COLO829 (cell line): ENCODE results near the gene TBCE.

Experiments
- DNase-seq: peaks from one replicate; pipeline ENCODE4 v3.0.0; 2012; ENCODE audit warnings: low spot score

The TBCE gene, protein sequence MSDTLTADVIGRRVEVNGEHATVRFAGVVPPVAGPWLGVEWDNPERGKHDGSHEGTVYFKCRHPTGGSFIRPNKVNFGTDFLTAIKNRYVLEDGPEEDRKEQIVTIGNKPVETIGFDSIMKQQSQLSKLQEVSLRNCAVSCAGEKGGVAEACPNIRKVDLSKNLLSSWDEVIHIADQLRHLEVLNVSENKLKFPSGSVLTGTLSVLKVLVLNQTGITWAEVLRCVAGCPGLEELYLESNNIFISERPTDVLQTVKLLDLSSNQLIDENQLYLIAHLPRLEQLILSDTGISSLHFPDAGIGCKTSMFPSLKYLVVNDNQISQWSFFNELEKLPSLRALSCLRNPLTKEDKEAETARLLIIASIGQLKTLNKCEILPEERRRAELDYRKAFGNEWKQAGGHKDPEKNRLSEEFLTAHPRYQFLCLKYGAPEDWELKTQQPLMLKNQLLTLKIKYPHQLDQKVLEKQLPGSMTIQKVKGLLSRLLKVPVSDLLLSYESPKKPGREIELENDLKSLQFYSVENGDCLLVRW

DNA sequence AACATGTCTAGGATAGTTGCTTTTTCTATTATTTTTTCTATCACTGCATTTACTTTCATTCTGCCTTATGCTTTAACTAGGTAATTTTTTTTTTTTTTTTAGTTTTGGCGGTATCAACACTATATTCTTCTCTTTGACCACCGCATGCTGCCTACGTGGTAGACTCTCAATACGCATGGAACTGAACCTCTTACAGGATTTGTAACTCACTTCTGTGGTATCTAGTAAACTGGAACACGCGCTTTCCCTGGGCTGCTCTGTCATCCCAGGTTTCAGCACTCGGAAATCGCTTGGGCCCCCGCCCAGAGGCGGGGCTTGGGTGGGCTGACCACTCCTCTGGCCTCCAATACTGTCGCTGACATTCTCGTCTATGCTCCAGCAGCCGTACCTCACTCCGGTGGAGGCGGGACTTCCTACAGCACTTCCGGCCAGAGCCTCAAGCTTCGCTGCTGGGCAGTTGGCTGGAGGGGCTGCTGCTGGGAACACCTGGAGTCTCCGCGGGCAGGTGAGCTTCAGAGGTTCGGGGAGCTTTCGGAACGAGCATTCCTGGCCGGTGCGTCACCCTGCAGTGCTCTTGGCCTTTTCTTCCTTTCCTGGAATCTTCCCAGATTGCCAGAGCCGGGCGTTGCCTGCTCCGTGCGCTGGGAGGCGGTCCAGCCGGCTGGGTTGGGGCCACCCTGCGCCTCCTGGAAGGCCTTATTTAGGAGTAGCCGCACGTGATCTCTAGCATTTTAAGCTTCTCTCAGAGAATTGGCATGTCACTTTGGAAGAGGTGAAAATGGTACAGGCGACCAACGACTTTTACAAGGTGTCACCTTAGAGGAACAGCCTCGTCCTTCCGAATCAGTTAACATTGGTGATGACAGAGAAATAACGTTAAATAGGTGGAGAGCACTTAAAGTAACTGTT, at the start of gene TBCE:
Gene TBCE, plus strand, starts transcription at position 428 of the 909 bp plus-strand sequence. CDS start 12,623 bp downstream, outside the sequence.
- DNase-seq, result peak; percentile 98

DNA sequence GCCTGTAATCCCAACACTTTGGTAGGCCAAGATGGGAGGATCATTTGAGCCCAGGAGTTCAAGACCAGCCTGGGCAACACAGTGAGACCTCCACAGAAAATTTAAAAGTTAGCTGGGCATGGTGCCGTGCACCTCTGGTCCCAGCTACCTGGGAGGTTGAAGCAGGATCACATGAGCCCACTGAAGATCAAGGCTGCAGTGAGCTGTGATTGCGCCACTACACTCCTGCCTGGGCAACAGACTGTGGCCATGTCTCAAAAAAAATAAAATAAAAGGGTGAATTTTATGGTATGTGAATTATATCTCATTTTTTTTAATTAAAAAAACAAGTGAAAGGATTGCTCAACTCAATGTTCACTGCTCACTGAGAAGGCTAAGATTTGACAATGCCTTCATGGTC, 48.0 kb upstream of the TBCE start:
- no peak for DNase-seq

DNA sequence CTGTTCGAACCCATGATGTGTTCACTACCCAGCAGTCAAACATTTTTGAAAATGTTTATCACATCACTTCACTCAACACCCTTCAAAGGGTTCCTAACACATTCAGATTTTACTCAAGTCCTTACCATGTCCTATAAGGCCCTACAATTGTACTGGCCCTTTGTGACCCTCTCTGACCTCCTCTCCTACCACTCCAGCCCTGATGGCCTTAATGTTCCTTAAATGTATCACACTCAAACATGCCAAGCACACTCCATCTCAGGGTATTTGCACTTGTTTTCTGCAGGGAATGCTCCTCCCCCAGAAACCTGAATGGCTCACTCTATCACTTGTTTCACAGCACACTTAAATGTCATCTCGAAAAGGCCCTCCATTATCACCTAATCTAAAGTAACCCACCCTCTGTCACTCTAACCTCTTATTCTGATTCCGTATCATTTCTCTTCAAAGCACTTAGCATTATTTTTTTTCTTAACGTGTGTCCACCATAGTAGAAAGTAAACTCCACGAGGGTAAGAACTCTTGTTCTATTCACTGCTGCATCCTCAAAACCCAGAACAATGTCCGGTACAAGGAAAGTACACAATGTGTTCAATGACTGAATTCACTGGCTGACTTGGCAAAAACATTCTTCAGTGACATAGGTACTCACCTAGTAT, 46.6 kb upstream of the TBCE start:
- no peak for DNase-seq

DNA sequence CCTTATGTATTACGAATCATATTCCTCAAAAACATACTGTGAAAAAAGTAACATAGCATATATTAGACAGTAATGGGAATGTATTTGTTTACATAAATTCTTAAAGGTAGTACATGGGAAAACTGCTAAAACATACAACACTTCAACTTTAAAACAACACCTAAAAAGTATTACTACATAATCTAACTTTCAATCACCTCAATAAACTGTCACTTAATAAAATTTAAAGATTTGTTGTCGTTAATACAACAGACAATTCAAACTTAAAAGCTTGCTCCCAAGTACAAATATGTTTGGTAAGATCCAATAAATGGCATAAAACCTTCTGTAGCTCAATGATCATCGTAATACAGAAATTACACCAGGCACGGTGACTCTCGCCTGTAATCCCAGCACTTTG, 42.9 kb upstream of the TBCE start:
- no peak for DNase-seq

DNA sequence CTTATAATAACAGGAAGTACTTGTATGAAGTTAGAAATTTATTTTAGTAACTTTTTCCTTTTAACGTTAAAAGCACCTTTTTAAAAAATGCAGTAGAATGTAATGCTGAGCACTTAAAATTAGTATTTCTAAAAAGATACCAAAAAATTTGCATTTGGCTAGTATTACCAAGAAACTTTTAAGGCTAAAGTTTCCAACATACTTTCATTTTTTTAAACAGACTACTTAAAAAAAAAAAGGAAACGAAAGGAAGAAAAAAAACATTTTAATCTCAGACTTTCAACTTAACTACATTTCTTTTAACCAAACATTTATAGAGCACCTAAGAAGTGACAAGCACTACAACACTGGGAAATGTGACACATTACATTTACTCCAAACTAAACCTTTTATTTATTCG, 42.1 kb upstream of the TBCE start:
- DNase-seq, result no peak

DNA sequence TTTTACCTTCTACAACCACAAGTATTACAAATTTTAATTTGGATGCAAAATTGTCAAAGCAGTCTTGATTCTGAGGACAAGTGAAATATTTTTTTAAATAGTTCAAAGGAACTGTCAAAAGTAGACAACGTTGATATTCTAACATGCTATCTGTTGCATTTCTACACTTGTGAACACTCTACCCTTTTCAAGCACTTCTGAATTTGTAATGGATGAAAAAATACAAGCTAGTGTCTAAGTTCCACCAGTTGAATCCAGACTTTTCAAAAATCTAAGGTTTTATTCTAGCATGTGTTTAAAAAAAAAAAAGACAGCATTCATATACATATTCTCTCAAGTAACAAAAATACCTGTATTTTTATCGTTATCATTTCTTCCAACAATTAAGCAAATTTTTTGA, 41.4 kb upstream of the TBCE start:
- DNase-seq, result no peak

DNA sequence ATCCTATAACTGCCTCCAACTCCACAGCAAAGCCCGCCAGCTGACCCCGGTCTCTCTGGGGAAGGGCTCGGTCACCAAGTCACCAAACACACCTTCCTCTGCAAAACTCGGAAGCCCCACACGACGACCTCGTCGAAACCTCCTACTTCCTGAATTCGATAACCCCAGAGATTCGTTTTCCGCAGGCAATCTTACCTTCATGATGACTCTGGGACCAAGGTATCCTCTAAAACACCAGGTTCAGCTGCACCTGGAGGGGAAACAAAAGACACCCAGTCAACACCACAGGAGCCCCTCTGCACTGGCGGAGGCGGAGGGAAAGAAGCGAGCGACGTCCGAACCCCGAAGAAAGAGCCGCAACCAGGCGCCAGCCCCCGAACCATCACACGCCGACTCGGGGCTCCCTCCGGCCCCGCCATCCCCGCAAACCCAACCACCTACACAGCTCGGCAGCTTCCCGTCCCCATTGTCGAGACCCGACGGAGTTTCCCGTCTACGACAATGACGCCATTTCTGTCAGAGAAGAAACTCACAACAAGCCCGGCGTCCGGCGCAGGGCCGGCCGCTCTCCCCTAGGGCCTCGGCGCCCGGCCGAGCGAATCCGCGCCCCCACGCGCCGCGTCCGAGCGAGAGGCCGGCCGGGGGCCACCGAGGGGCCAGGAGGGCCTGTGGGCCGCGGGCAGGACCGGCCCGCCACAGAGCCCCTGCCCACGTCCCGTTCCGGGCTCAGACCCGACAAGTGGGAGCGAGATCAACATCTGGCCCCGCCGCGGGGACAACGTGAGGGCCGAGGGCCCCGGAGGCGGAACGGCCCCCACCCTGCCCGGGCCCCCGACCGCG, 40.3 kb upstream of the TBCE start:
- DNase-seq, result no peak

DNA sequence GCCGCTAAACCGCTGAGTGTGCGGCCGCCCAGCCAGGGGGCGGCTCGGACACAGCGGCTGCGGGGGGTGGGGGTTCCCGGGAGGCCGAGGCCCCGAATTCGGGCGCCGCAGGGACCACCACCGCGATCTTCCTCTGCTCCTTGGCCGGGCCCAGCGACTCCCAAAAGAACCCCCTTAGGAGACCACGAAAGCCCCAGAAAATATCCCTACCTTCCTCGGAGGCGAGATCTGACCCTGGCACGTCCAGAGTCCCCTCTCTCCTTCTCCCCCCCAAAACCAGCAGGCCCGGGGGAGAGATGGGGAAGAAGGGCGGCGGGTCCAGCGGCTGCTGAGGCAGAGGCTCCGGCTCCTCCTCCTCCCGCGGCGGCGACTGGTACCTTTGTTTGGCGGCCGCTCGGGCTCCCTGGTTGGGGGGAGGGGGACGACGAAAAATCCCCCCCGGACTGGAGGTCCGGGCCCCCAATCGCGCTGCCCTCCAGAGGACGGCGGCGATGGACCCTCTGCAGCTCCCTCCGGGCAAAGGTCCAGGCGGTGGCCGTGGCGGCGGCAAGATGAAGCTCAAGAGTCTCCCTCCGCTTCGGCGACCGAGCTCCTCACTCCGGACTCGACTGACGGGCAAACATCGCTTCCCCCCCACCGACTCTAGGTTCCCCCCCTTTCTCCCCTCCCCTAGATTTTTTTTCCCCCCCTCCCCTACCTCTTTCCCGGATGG, 39.5 kb upstream of the TBCE start, which contains the start of gene ARID4B:
Gene ARID4B, minus strand, starts transcription at position 621 of the 712 bp plus-strand sequence. CDS start 1,260 bp downstream, outside the sequence.
- no peak for DNase-seq

DNA sequence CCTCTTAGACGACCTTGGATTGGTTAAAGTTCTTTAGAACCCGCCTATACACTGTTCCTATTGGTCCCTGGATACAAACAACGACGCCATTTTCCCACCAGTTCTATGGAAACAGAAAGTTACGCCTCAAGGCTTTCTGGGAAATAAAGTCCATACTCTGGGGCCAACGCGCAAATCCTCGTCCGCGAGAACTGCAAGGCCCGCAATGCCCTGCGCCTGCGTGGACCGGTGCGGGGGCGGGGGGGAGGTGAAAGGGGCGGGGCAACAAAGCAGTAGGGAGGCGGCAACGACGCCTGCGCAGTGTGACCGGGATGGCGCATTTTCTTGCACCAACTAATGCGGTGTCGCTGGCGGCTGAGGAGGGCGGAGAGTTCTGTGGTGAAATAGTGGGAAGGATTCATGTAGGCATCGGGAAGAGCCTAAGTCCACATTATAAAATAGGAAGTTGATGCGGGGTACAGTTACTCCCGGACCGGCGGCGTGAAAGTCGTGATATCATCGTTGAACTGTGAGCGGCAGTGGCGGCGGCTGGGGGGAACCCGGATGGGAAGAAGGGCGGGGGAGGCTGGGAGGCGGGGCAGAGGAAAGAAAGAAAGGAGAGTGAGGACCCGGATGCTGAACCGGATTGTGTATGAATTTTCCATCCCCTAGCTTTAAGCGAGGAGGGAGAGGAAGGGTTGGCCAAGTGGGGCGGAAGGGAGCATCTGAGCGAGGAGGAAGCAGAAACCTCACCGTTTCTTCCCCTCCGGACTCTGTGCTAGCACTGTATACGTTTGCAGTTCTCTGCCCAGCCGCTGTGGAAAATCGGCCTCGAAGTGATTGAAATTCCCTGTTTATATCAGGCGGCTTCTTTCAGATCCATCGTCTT, 38.7 kb upstream of the TBCE start, which contains the start of gene GGPS1:
Gene GGPS1, plus strand, starts transcription at position 300 of the 868 bp plus-strand sequence. CDS start 6,695 bp downstream, outside the sequence.
- DNase-seq, result peak; percentile 97

DNA sequence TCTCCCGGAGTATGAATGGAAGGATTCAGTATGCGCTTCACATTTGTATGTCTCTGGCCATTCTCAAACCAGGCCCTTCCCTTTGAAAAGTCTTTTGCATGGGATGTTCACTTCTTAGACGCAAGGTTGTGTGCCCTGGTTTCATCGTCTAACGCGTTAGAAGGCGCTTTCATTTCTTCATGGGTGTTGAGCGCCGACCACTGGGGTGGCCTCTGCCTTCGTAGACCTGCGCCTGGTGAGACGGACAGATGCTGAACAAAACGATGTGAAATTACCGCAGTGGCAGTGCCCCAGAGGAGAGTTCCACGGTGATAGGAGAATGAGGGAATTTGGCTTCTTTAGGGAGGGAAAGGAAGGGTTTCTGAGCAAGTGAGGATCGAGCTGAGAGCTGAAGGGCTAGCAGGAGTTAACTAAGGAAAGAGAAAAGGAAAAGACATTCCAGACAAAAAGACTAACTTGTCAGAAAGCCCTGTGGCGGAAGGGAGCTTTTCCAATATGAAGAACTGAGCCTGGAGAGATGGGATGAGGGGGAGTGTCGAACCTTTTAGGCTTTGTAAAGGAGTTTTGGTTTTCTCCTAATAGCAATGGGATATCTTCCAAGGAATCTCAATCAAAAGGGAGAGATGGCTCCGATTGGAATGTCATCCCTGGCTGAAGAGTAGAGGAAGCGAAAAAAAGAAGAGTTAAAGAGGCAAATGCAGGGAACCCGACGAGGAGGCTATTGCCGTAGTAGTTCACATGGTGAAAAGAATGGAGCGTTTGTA, 37.9 kb upstream of the TBCE start:
- no peak for DNase-seq

DNA sequence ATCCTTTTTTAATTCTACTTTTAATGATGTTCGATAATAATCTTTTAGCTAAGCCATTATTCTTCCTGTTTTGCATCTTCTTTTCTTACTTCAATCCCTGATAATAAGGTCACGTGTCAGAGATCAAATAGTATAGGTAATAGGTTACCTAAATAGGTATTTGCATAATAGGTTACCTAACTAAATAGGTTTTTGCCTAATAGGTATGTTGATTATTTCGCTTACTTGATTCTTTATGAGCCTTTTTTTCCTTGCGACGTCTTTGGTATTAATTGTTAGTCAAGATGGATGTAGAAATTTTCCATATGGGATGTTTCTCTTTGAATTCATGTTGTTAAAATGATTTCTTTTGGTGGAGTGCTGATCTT, 36.3 kb upstream of the TBCE start:
- no peak for DNase-seq

DNA sequence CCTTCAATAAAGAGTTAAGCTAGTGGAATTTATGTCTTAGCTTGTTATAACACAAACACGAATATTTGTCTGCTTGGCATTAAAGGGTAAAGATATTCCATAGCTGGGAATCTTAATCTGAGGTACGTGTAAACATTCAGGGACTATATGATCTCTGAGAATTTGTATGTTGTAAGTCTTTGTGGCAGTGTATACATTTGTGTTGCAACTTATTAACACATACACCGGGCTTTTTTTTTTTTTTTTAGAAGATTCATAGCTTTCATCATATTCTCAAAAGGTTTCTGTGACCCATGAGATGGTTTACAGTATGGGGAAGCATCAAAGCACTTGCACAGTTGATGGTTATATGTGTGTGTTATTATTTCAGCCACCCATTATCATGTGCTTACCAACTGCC, 35.8 kb upstream of the TBCE start:
- no peak for DNase-seq

DNA sequence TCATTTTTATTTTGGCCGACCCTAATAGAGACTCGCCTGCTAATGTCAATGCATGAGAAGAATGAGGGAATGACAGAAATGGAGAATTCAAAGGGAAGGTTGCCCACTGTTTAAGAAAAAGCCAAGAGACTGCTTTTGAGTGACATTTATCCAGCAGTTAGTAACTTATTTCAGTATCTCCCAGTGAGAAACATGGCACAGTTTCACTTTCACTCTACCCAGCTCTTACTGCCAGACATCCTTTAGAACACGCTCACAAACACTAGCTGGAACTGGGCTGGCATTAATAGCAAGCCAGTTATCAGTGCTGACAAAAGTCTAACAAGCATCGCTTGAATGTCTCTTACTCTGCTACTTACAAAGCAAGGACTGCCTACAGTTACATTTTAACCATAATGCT, 30.3 kb upstream of the TBCE start:
- DNase-seq, result no peak

DNA sequence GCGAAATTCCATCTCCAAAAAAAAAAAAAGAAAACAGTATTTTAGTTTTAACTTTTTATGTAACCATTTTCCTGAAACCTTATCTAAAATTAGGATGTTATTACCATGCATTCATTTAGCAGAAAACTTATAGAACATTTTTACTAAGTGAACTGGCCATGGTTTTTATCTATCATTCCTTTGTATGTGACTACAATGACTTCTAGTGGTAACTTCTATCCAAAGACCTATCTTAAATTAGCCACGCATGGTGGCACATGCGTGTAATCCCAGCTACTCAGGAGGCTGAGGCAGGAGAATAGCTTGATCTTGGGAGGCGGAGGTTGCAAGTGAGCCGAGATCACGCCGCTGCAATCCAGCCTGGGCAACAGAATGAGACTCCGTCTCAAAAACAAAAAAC, 27.5 kb upstream of the TBCE start:
- DNase-seq, result no peak

DNA sequence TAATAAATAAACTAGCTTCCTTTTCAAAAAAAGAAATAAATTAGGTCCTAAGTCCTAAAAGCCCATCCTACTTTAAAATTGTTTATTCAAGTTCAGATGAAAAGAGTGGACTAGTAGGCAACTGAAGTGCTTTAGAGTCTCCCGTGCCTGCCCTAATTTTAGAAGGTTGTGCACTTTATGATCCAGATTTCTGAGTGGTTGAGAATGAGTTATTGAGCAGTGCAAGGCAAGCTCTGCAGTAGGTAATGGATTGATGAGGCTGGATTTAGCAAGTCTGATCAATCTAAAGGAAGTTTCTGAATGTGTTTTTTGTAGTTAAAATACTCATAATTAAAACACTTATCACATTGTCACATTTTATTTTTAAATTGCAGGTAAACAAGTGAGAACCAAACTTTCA, 25.9 kb upstream of the TBCE start:
- no peak for DNase-seq

DNA sequence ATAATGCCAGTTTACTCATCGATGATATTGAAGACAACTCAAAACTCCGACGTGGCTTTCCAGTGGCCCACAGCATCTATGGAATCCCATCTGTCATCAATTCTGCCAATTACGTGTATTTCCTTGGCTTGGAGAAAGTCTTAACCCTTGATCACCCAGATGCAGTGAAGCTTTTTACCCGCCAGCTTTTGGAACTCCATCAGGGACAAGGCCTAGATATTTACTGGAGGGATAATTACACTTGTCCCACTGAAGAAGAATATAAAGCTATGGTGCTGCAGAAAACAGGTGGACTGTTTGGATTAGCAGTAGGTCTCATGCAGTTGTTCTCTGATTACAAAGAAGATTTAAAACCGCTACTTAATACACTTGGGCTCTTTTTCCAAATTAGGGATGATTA, 25.2 kb upstream of the TBCE start:
- no peak for DNase-seq

DNA sequence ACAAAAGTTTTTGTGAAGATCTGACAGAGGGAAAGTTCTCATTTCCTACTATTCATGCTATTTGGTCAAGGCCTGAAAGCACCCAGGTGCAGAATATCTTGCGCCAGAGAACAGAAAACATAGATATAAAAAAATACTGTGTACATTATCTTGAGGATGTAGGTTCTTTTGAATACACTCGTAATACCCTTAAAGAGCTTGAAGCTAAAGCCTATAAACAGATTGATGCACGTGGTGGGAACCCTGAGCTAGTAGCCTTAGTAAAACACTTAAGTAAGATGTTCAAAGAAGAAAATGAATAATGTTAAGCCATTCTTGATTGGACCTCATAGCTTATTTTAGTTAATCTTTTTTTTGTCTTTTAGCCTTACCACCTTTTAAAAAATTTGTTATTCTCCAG, 24.8 kb upstream of the TBCE start:
- no peak for DNase-seq

DNA sequence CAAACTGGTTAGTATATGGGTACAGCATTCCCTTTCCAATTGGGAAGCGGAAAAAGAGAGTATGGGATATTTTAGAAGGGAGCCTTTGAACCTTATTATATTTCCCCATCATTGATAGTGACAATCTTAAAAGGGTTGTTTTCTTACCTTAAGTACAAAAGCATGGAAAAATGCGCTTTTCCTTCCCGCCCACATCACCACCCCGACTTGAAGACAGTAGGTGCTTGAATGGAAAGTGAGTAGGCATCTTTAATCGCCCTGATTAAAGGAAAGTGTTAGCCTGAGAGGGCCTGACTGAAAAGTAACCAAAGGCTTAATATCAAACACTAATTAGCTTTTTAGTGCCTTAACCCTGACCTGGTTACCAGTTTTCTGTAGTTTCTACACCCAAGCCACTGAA, 23.5 kb upstream of the TBCE start:
- no peak for DNase-seq

DNA sequence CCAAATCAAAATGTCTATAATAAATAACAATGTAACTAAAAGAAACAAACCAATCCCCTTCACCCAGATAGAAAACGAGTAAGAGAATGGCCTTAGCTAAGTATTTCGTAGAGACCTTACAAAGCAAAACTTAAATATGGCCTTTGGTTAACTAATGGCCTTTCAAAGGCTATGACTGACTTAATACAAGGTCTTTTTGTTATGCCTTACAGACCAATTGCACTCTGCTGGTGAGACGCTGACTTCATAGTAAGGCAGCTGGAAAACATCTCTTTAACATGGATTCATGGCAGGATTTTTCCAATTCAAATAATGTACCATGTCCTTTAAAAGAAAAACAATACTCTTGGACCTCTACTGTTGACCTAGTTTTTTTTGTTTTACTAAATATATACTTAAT, 15.8 kb upstream of the TBCE start:
- peak; percentile 58 for DNase-seq
